AG04450 (cell line): Measurements from ENCODE around the gene PARD3. TPM values are rescaled to one million over a fixed set of nuclear protein-coding genes. Genes with fewer than 3 reads are reported as not detected.

ENCODE experiments used
- CTCF ChIA-PET: fragments of 300-600, 350-600 bp; formaldehyde crosslinking; extraction: SDS; loops from one replicate; lab custom pipeline; 2022; ENCODE audit warnings: antibody characterized with exemption, inconsistent platforms; lab: Charles Lee
- POLR2A ChIA-PET: fragments of 350-600 bp; formaldehyde crosslinking; extraction: SDS; loops from one replicate; lab custom pipeline; 2021; ENCODE audit warnings: antibody characterized with exemption, inconsistent platforms; lab: Yijun Ruan, JAX
- DNase-seq: peaks from one replicate; pipeline ENCODE4 v3.0.0-alpha.2; 2011; ENCODE audit warnings: low read depth, low spot score
- H3K27ac ChIP-seq: one replicate; pipeline ENCODE4 v1.5.1; 2012; ENCODE audit warnings: low read depth, low read length, control low read depth
- H3K27me3 ChIP-seq: one replicate; pipeline ENCODE4 v1.6.0; 2012; ENCODE audit warnings: low read length; ENCODE audit not compliant: control insufficient read depth, insufficient read depth
- H3K4me3 ChIP-seq: 2 replicates; pipeline ENCODE4 v1.5.1; 2011; ENCODE audit warnings: mild to moderate bottlenecking, low read depth, low read length, control low read depth
- H3K9me3 ChIP-seq: 2 replicates; pipeline ENCODE4 v1.5.1; 2012; ENCODE audit warnings: low read length; ENCODE audit not compliant: control insufficient read depth, insufficient read depth
- CTCF ChIP-seq: IDR thresholded peaks from 2 replicates; pipeline ENCODE4 v1.5.1; 2011; ENCODE audit warnings: low read depth, low read length, control low read depth, inconsistent platforms
- polyA plus RNA-seq: library from polyadenylated mRNA; depleted of rRNA; stranded (reverse); fragments of >200 nt; gene quantifications from 2 replicates; pipeline ENCODE4 v1.2.3, GENCODE V29; 2011

The PARD3 gene
- polyA plus RNA-seq, 1 experiment = 43.1 TPM

DNA sequence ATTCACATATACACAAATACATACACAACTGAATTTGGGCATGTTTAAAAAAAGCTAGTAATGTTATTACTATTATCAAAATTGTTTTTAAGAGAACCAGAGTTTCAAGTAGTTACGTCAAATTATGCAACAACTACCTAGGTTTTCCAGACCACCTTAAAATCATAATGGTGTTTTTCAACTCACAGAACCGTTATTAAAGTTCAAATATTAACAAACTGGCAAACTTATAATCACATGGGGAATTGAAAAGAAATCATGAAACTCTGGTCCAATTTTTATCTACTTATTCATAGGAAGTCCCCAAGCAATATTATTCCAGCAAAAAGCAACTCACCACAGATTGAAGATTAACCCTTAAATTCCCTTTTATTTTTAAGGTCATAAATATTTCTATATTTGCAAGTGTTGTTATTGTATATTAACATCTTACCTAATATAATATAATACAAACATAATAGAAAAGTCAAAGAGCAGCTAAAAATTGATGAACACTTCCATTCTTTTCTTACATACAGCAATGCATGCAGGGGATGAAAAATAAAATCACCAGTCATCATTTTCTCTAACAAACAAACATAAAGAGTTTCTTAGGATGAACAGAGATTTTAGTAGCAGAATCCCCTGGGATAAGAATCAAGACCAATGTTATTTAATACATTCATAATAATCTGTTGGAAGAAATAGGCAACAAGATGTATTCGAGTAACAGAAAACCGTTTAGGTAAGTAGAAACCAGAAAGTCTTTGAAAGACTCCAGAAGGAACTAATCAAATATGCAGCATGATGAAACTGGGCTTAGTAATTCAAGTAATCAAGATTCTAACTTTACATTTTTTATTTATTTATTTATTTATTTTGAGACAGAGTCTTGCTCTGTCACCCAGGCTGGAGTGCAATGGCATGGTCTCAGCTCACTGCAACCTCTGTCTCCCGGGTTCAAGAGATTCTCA lies 391.1 kb downstream of the PARD3 start:
- no peak for DNase-seq
- H3K9me3 ChIP-seq = no peaks in the 10 kb centered on the region
- no peak overlapping the region for H3K4me3 ChIP-seq
- H3K27ac ChIP-seq = no peak overlapping the region
- TF ChIP-seq CTCF = no peak
- H3K27me3 ChIP-seq = no peaks in the 10 kb centered on the region
- ChIA-PET POLR2A (no interaction called here), CTCF (no interaction called here)

- H3K4me3 ChIP-seq = no peak overlapping the region
- ChIA-PET POLR2A (no interaction called here), CTCF (no interaction called here)
- no peak for DNase-seq
- no peaks in the 10 kb centered on the region for H3K27me3 ChIP-seq
- H3K27ac ChIP-seq = no peak overlapping the region
- no peak for TF ChIP-seq CTCF
- H3K9me3 ChIP-seq = no peaks in the 10 kb centered on the region
These were observed 394.3 kb downstream of the PARD3 start for GRCh38 chr10:34420795-34421194.

GRCh38 chr10:34420273-34420672 lies 394.8 kb downstream of the PARD3 start:
- CTCF ChIA-PET = no interaction called here
- no peak overlapping the region for H3K4me3 ChIP-seq
- POLR2A ChIA-PET = no interaction called here
- no peaks in the 10 kb centered on the region for H3K27me3 ChIP-seq
- no peak overlapping the region for H3K27ac ChIP-seq
- no peak for DNase-seq
- no peaks in the 10 kb centered on the region for H3K9me3 ChIP-seq
- no peak for TF ChIP-seq CTCF

DNA sequence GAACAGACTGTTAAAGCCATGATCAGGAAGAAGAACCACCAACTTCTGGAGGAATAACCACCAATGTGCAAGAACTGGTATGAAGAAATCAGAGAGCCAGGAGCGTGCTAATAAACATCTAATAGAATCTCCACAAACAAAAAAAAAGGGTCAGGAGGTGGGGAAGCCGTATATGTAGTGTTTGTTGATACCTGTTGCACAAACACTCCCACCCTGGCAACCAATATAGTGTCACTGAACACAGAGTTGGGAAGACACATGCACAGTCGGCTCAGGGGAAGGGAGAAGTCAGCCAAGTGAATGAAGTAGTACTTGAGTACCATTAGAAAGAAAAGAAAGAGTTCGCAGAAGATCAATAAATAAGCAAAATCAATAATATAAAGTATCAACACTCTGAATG lies 400.1 kb downstream of the PARD3 start:
- no peaks in the 10 kb centered on the region for H3K9me3 ChIP-seq
- no peaks in the 10 kb centered on the region for H3K27me3 ChIP-seq
- POLR2A ChIA-PET = no interaction called here
- H3K4me3 ChIP-seq = no peak overlapping the region
- no peak for DNase-seq
- no peak overlapping the region for H3K27ac ChIP-seq
- no peak for TF ChIP-seq CTCF
- CTCF ChIA-PET = no interaction called here
